Astrocyte of the cerebellum (primary cell): ENCODE results near the gene TENM4.
"Not testable (repeated sequence)": the region's sequence is repeated elsewhere in the genome, so short reads cannot be mapped to it uniquely, and the experiment has no call there.

Experiments used
- DNase-seq: peaks from one replicate; pipeline ENCODE4 v3.0.0-alpha.2; 2011; ENCODE audit warnings: low read depth
- H3K4me3 ChIP-seq: 2 replicates; pipeline ENCODE4 v1.5.1; 2011; ENCODE audit warnings: mild to moderate bottlenecking, low read depth, low read length, moderate library complexity
- CTCF ChIP-seq: IDR thresholded peaks from 2 replicates; pipeline ENCODE4 v1.5.1; 2012; ENCODE audit warnings: low read length, low read depth, moderate library complexity, mild to moderate bottlenecking; ENCODE audit errors: missing control alignments
- in situ Hi-C: cut with HindIII; loops from 2 replicates; pipeline ENCODE4 v1.10.0; 2017; ENCODE audit warnings: low sequenced_read_pairs

The TENM4 gene

DNA sequence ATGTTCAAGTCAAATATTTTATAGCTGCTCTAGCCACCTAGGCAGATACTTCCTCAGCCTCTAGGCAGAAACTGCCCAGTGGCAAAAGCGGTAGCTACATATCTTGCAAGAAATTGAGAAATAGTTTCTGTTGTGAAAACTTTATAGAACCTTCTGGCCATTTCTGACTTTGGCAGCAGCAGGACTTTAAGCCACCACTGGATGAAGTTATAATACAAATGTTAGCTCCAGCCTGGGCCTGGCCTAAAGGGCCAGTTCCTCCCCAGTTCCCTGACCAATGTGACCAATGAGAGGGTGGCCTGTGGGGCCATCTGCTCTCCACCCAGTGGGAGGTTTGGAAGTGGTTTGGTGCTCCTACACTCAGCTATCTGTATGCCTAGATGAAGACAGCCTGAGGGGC is 612.2 kb downstream of the TENM4 start:
- no peak overlapping the region for H3K4me3 ChIP-seq
- in situ Hi-C loops: no loop called here
- DNase-seq: no peak
- TF ChIP-seq CTCF: no peak

GRCh38 chr11:78827291-78827690 is 613.5 kb downstream of the TENM4 start:
- H3K4me3 ChIP-seq, in situ Hi-C loops, DNase-seq: not testable (repeated sequence)

GRCh38 chr11:78825591-78826020 is 615.2 kb downstream of the TENM4 start:
- TF ChIP-seq CTCF: no peak
- in situ Hi-C loops: no loop called here
- DNase-seq: peak; percentile 72
- H3K4me3 ChIP-seq: no peak overlapping the region

- no peak for DNase-seq
- no peak overlapping the region for H3K4me3 ChIP-seq
- in situ Hi-C loops: no loop called here
- TF ChIP-seq CTCF: no peak
Measured at GRCh38 chr11:78823588-78823987, 617.2 kb downstream of the TENM4 start.

DNA sequence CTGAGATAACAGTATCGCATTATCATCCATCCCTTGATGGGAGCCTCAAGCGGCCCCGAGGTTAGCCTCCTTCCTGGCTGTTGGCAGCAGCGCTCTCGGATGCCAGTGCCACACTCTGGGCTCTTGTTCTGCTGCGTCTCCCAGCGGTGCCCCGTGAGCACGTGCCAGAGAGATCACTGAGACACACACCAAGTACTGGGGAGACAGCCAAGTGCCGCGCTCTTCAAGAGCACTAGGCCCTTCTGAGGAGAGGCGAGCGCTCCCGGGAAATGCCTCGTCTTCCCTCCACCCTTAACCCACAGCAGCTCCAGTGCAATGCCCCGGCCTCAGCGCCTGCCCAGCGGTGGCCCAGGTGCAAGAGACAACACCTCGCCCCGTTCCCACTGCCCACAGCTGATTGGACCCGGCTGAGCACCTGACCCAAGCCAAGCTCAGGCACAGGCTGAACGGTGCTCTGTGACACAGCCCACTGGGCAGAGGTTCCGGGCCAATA is 617.9 kb downstream of the TENM4 start:
- in situ Hi-C loops: no loop called here

GRCh38 chr11:78821371-78822306 is 619.2 kb downstream of the TENM4 start:
- no peak for DNase-seq
- in situ Hi-C loops: no loop called here

More for the DNA sequence above, 617.9 kb downstream of the TENM4 start:
- TF ChIP-seq CTCF: no peak
- no peak for DNase-seq
- H3K4me3 ChIP-seq: no peak overlapping the region

More at GRCh38 chr11:78821371-78822306, 619.2 kb downstream of the TENM4 start:
- no peak for TF ChIP-seq CTCF
- no peak overlapping the region for H3K4me3 ChIP-seq
